Stomach (tissue), 9 donors: Measurements from ENCODE around the gene CNTN5. TPM values are rescaled to one million over a fixed set of nuclear protein-coding genes. Genes with fewer than 3 reads are reported as not detected.

Experiments used
- DNase-seq, 2 donors: peaks; one replicate each; pipeline versions ENCODE4 v3.0.0 to v3.0.0-alpha.2; 2013 to 2019
- H3K27ac ChIP-seq, 5 donors: fragments of 200-600 bp in 4 of 5; sonication (generic) in 4 of 5; one replicate each; pipeline ENCODE4 v1.5.1; 2013 to 2019; ENCODE audit warnings: mild to moderate bottlenecking in 1 of 5, moderate library complexity in 1 of 5
- H3K27me3 ChIP-seq, 3 donors: fragments of 200-600 bp; sonication (generic); one replicate each; pipeline ENCODE4 v1.5.1; 2017 to 2019; ENCODE audit warnings: mixed run types in 1 of 3
- H3K36me3 ChIP-seq, 4 donors: fragments of 200-600 bp; sonication (generic); 1 replicate in 3 of 4; 2 replicates in 1 of 4; pipeline ENCODE4 v1.5.1; 2016 to 2019
- H3K4me1 ChIP-seq, 4 donors: fragments of 200-600 bp; sonication (generic); one replicate each; pipeline ENCODE4 v1.5.1; 2016 to 2019
- H3K4me3 ChIP-seq, 4 donors: fragments of 200-600 bp; sonication (generic) in 3 of 4; one replicate each; pipeline ENCODE4 v1.5.1; 2016 to 2019; ENCODE audit warnings: mild to moderate bottlenecking in 1 of 4
- H3K9me3 ChIP-seq, 4 donors: fragments of 200-600 bp; sonication (generic); one replicate each; pipeline ENCODE4 v1.5.1; 2016 to 2019
- EP300 ChIP-seq: sonication (generic); formaldehyde crosslinking; IDR thresholded peaks from one replicate; pipeline ENCODE4 v1.6.1; 2017; ENCODE audit warnings: antibody characterized with exemption
- POLR2A ChIP-seq, 4 donors: fragments of 450-650 bp; IDR thresholded peaks; one replicate each; pipeline ENCODE4 v1.6.1; 2016; ENCODE audit warnings: antibody characterized with exemption in 4 of 4, control low read depth in 2 of 4, mild to moderate bottlenecking in 1 of 4, moderate library complexity in 1 of 4
- POLR2AphosphoS5 ChIP-seq, 3 donors: sonication (generic); formaldehyde crosslinking; IDR thresholded peaks; one replicate each; pipeline ENCODE4 v1.6.1; 2016; ENCODE audit warnings: antibody characterized with exemption in 3 of 3
- WGBS, 5 donors: extraction: QIAGEN DNeasy Blood & Tissue Kit in 3 of 5; methylation state at CpG; one replicate each; pipeline versions ENCODE4 v1.1.5 to v1.1.7; 2013 to 2018; 5-methylcytosine and 5-hydroxymethylcytosine counted together
- intact Hi-C: fragments of 100-400 bp; cut with DNase I; formaldehyde crosslinking; loops from one replicate; pipeline ENCODE4 v1.15.1; 2023; ENCODE audit warnings: low total_unique reads
- polyA plus RNA-seq, 3 donors: library from polyadenylated mRNA; stranded (reverse); fragments of 200-250 nt; gene quantifications; one replicate each; pipeline ENCODE4 v1.2.3, GENCODE V29; 2013
- total RNA-seq, 5 donors: library from RNA; depleted of rRNA; stranded (reverse); fragments of >200 nt; gene quantifications; one replicate each; pipeline versions ENCODE4 v1.1.0 to v1.2.3, GENCODE V29; 2014 to 2016
- TF ChIP-seq, protein P1 (sequence below), 7 experiments: fragments of 450-650 bp in 4 of 7; fragments of 200-600 bp in 3 of 7; sonication (generic) in 3 of 7; IDR thresholded peaks; one replicate each; pipeline ENCODE4 v1.5.1; 2016 to 2019; ENCODE audit warnings: antibody characterized with exemption in 7 of 7, control low read depth in 2 of 7, mild to moderate bottlenecking in 1 of 7
- donor health status: healthy with polysubstance abuse.
- donor health status: Bipolar disorder and iron deficiency.
- donor health status: healthy.

Gene CNTN5
- total and polyA plus RNA-seq, 8 donors = 0.05 to 9.9 TPM; not detected in 6

DNA sequence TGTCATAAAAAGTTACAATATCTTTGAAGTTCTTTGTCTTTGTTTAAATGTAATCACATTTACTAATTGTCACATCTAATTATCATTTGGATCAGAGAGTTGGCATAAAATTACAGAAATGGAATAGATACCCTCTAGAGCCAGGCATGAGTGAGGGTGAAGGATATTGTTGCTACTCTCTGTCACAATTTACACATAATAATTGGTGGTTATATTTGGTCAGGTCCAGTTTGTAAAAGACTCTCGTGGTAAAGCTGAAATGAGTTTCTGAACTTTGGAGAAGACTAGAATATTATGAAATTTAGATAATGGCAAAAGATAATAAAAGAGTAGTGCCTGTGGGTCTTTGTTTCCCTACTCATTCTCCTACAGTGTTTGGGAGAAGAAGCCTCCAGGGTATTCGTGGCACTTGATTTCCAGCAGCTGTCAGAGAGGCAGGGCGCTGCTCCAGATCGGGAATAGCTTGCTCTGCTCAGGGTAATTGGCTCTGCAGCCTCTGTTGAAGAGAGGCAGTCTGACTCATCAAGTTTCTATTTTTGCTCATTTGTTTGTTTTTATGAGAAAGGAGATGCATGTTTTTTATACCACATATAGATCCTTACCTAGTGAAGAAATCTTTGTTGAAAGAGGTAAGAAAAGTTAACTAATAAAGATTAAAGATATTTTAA, 349.9 kb downstream of the CNTN5 start:
- WGBS, 5 donors = 25 to 37% (median 34%) methylated on average over 4 of the region's 4 CpGs
- intact Hi-C loops = no loop called here
- TF ChIP-seq, protein P1, sequence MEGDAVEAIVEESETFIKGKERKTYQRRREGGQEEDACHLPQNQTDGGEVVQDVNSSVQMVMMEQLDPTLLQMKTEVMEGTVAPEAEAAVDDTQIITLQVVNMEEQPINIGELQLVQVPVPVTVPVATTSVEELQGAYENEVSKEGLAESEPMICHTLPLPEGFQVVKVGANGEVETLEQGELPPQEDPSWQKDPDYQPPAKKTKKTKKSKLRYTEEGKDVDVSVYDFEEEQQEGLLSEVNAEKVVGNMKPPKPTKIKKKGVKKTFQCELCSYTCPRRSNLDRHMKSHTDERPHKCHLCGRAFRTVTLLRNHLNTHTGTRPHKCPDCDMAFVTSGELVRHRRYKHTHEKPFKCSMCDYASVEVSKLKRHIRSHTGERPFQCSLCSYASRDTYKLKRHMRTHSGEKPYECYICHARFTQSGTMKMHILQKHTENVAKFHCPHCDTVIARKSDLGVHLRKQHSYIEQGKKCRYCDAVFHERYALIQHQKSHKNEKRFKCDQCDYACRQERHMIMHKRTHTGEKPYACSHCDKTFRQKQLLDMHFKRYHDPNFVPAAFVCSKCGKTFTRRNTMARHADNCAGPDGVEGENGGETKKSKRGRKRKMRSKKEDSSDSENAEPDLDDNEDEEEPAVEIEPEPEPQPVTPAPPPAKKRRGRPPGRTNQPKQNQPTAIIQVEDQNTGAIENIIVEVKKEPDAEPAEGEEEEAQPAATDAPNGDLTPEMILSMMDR (IDR thresholded peaks at IDR 0.05) = no peak
- no peak for TF ChIP-seq EP300
- no peak for TF ChIP-seq POLR2A (IDR thresholded peaks at IDR 0.05)
- TF ChIP-seq POLR2AphosphoS5 (IDR thresholded peaks at IDR 0.05) = no peak

DNA sequence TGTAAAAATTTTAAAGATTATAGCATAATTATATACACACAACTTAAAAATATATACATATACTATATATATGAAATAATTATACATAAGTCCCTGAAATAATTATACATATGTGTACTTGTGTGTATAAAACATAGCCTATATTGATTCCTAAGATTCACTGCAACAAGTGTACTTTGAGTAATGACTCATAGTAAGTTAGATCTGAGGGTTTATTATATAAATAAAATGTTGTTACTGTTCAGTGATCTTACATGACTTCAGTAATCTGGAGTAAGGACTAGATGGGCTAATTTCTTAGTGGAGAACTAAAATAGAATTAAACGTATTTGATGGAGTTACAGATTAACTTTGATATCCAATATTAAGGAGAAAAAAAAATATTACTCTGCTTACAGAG, 350.5 kb downstream of the CNTN5 start:
- TF ChIP-seq POLR2AphosphoS5 (IDR thresholded peaks at IDR 0.05) = no peak
- no peak for TF ChIP-seq POLR2A (IDR thresholded peaks at IDR 0.05)
- TF ChIP-seq, protein P1 (IDR thresholded peaks at IDR 0.05) = no peak
- no peak for TF ChIP-seq EP300
- Histone ChIP-seq H3K27ac (no peak overlapping the region), H3K4me3 (no peak overlapping the region), H3K27me3 (no peaks in the 10 kb centered on the region), H3K36me3 (no peaks in the 10 kb centered on the region), H3K4me1 (no peaks in the 10 kb centered on the region), H3K9me3 (no peaks in the 10 kb centered on the region)
- DNase-seq = no peak
- intact Hi-C loops = no loop called here
- WGBS, 5 donors = 60 to 79% (median 70%) methylated on average over 1 of the region's 1 CpG

More for the DNA sequence above, 349.9 kb downstream of the CNTN5 start:
- Histone ChIP-seq H3K27ac (no peak overlapping the region), H3K4me3 (no peak overlapping the region), H3K27me3 (no peaks in the 10 kb centered on the region), H3K36me3 (no peaks in the 10 kb centered on the region), H3K9me3 (no peaks in the 10 kb centered on the region), H3K4me1 (no peaks in the 10 kb centered on the region)
- DNase-seq = peak in 1 of 2 donors; percentile 60

DNA sequence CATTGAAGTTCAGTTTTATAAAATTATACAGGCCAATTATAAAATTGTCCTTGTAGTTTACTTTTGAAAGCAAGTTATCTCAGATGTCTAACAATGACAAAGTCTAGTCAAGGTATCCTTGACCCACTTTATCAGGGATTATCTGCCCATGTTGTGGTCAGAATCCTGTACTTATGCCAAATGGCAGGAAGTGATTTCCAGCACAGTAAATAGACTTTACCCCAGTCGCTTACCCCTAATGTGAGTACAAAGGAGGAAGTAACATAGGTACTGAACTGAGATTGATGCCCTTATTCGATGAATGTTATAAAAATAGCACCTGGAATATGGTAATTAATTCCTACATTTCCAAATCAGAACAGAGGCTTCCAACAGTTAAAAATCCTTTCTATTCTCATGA, 355.7 kb downstream of the CNTN5 start:
- TF ChIP-seq POLR2AphosphoS5 (IDR thresholded peaks at IDR 0.05) (no peak), POLR2A (IDR thresholded peaks at IDR 0.05) (no peak), EP300 (no peak)
- TF ChIP-seq, protein P1 (IDR thresholded peaks at IDR 0.05) = no peak
- Histone ChIP-seq H3K4me1 (no peaks in the 10 kb centered on the region), H3K36me3 (no peaks in the 10 kb centered on the region), H3K4me3 (no peak overlapping the region), H3K27me3 (no peaks in the 10 kb centered on the region), H3K27ac (no peak overlapping the region), H3K9me3 (no peaks in the 10 kb centered on the region)
- DNase-seq = no peak
- 40 to 66% (median 59%) methylated on average over 2 of the region's 2 CpGs for WGBS, 5 donors
- intact Hi-C loops = no loop called here

DNA sequence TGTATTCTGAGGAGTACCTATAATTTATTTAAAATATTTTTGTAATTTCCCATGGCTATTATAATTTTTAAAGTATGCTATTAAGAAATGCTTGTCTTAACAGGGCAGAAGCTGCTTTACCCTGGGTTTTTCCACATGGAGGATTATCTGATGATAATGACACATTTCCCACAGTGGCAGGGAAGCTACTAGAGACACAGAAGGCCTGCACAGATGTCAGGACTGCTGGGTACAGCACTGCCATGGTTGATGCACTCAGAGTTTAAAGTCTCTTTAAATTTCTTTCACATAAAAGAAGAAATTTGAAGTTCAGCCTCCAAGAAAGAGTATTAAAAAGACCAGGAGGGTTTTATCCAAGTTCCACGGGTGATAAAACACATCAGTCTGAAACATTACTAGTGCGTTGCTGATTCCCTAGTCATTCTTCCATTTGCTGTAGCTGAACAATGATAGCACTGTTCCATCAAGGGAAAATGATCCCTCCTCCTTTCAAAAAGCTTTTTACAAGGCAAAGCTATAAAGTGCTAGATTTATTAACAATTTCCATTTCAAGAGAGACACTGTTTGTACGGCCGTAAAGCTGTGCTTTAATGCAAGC, 363.0 kb downstream of the CNTN5 start:
- Histone ChIP-seq H3K4me1 (no peaks in the 10 kb centered on the region), H3K36me3 (no peaks in the 10 kb centered on the region), H3K27ac (no peak overlapping the region), H3K9me3 (no peaks in the 10 kb centered on the region), H3K27me3 (no peaks in the 10 kb centered on the region), H3K4me3 (no peak overlapping the region)
- 78 to 86% (median 81%) methylated on average over 4 of the region's 4 CpGs for WGBS, 5 donors
- peak in 1 of 2 donors; percentile 6 for DNase-seq
- intact Hi-C loops = no loop called here
- TF ChIP-seq EP300 (no peak), POLR2A (IDR thresholded peaks at IDR 0.05) (no peak), POLR2AphosphoS5 (IDR thresholded peaks at IDR 0.05) (no peak)
- TF ChIP-seq, protein P1 (IDR thresholded peaks at IDR 0.05) = no peak
